Sigmoid colon (tissue), 7 donors: Measurements from ENCODE around the gene CD99L2. TPM values are rescaled to one million over a fixed set of nuclear protein-coding genes. Genes with fewer than 3 reads are reported as not detected.

Experiments
- DNase-seq: peaks from one replicate; pipeline ENCODE4 v3.0.0-alpha.2; 2019
- H3K27ac ChIP-seq, 4 donors: fragments of 200-600 bp; sonication (generic); one replicate each; pipeline ENCODE4 v1.5.1; 2016 to 2019; ENCODE audit warnings: mild to moderate bottlenecking in 1 of 4
- H3K27me3 ChIP-seq, 3 donors: fragments of 200-600 bp; sonication (generic); one replicate each; pipeline ENCODE4 v1.5.1; 2019; ENCODE audit warnings: mild to moderate bottlenecking in 1 of 3
- H3K36me3 ChIP-seq, 4 donors: fragments of 200-600 bp; sonication (generic); one replicate each; pipeline ENCODE4 v1.5.1; 2016 to 2019
- H3K4me1 ChIP-seq, 4 donors: fragments of 200-600 bp; sonication (generic); one replicate each; pipeline ENCODE4 v1.5.1; 2017 to 2019
- H3K4me3 ChIP-seq, 4 donors: fragments of 200-600 bp; sonication (generic); one replicate each; pipeline ENCODE4 v1.5.1; 2017 to 2019; ENCODE audit warnings: mild to moderate bottlenecking in 2 of 4, moderate library complexity in 1 of 4
- H3K9me3 ChIP-seq, 4 donors: fragments of 200-600 bp in 3 of 4; sonication (generic) in 3 of 4; one replicate each; pipeline versions ENCODE4 v1.5.1 to v1.6.1; 2013 to 2019
- CTCF ChIP-seq, 4 experiments: fragments of 450-650 bp in 3 of 4; fragments of 200-600 bp in 1 of 4; IDR thresholded peaks; one replicate each; pipeline ENCODE4 v1.5.1; 2016 to 2019; ENCODE audit warnings: antibody characterized with exemption in 4 of 4, mild to moderate bottlenecking in 3 of 4, moderate library complexity in 2 of 4
- EP300 ChIP-seq, 4 donors: sonication (generic); formaldehyde crosslinking; IDR thresholded peaks; one replicate each; pipeline ENCODE4 v1.6.1; 2017; ENCODE audit warnings: antibody characterized with exemption in 4 of 4
- POLR2A ChIP-seq, 2 donors: fragments of 450-650 bp; IDR thresholded peaks; one replicate each; pipeline ENCODE4 v1.6.1; 2016; ENCODE audit warnings: antibody characterized with exemption in 2 of 2, mild to moderate bottlenecking in 2 of 2, moderate library complexity in 2 of 2
- POLR2AphosphoS5 ChIP-seq, 4 donors: sonication (generic); formaldehyde crosslinking; IDR thresholded peaks; one replicate each; pipeline ENCODE4 v1.6.1; 2017; ENCODE audit warnings: antibody characterized with exemption in 4 of 4
- WGBS, 2 donors: extraction: QIAGEN DNeasy Blood & Tissue Kit; methylation state at CpG; one replicate each; pipeline ENCODE4 v1.1.7; 2013; 5-methylcytosine and 5-hydroxymethylcytosine counted together
- intact Hi-C: fragments of 100-400 bp; cut with DNase I; formaldehyde crosslinking; loops from one replicate; pipeline ENCODE4 v1.15.1; 2023
- polyA plus RNA-seq, 3 donors: library from polyadenylated mRNA; stranded (reverse); fragments of 200-250 nt; gene quantifications; one replicate each; pipeline ENCODE4 v1.2.3, GENCODE V29; 2013
- total RNA-seq, 4 donors: library from RNA; depleted of rRNA; stranded (reverse); fragments of >200 nt; gene quantifications; one replicate each; pipeline ENCODE4 v1.1.0, GENCODE V29; 2016
- donor health status: healthy with polysubstance abuse.
- donor health status: Bipolar disorder and iron deficiency.
- donor health status: healthy.

The CD99L2 gene
- total and polyA plus RNA-seq, 7 donors, result 4.8 to 62.6 (median 55.8) TPM

- H3K9me3 ChIP-seq, result no peaks in the 10 kb centered on the region
- no peak for DNase-seq
- H3K4me1 ChIP-seq, result no peaks in the 10 kb centered on the region
- peaks cover 0 to 10% (median 0%) of the 10 kb centered on the region in 4 donors for H3K36me3 ChIP-seq
- no peaks in the 10 kb centered on the region for H3K27me3 ChIP-seq
- intact Hi-C loops, result no loop called here
- WGBS, 2 donors, result 85 to 91% methylated on average over 8 of the region's 8 CpGs
- no peak overlapping the region for H3K4me3 ChIP-seq
- TF ChIP-seq EP300 (IDR thresholded peaks at IDR 0.05), result no peak
- H3K27ac ChIP-seq, result no peak overlapping the region
Measured at GRCh38 chrX:150761819-150762216, 136.7 kb downstream of the CD99L2 start.

- H3K9me3 ChIP-seq, result no peaks in the 10 kb centered on the region
- no peaks in the 10 kb centered on the region for H3K4me1 ChIP-seq
- H3K27me3 ChIP-seq, result no peaks in the 10 kb centered on the region
- intact Hi-C loops, result no loop called here
- H3K27ac ChIP-seq, result no peak overlapping the region
- no peak for TF ChIP-seq CTCF (IDR thresholded peaks at IDR 0.05)
- no peak for TF ChIP-seq POLR2AphosphoS5 (IDR thresholded peaks at IDR 0.05)
- TF ChIP-seq EP300 (IDR thresholded peaks at IDR 0.05), result no peak
- TF ChIP-seq POLR2A (IDR thresholded peaks at IDR 0.05), result no peak
- H3K4me3 ChIP-seq, result no peak overlapping the region
- 75 to 83% methylated on average over 7 of the region's 7 CpGs for WGBS, 2 donors
- no peak for DNase-seq
- peaks cover 0 to 11% (median 0%) of the 10 kb centered on the region in 4 donors for H3K36me3 ChIP-seq
Measured at GRCh38 chrX:150761176-150761818, 137.2 kb downstream of the CD99L2 start.

- H3K36me3 ChIP-seq, result peaks cover 0 to 16% (median 0%) of the 10 kb centered on the region in 4 donors
- WGBS, 2 donors, result 89 to 93% methylated on average over 22 of the region's 22 CpGs
- no peaks in the 10 kb centered on the region for H3K27me3 ChIP-seq
- no peaks in the 10 kb centered on the region for H3K9me3 ChIP-seq
- TF ChIP-seq POLR2A (IDR thresholded peaks at IDR 0.05), result no peak
- TF ChIP-seq CTCF (IDR thresholded peaks at IDR 0.05), result no peak
- no peak for TF ChIP-seq POLR2AphosphoS5 (IDR thresholded peaks at IDR 0.05)
- no peak for TF ChIP-seq EP300 (IDR thresholded peaks at IDR 0.05)
- H3K27ac ChIP-seq, result no peak overlapping the region
- no peak for DNase-seq
- intact Hi-C loops, result no loop called here
- no peaks in the 10 kb centered on the region for H3K4me1 ChIP-seq
- H3K4me3 ChIP-seq, result no peak overlapping the region
Measured at GRCh38 chrX:150759568-150760416, 138.7 kb downstream of the CD99L2 start.

GRCh38 chrX:150757371-150757770, 141.1 kb downstream of the CD99L2 start:
- intact Hi-C loops, result no loop called here
- TF ChIP-seq POLR2A (IDR thresholded peaks at IDR 0.05) (no peak), EP300 (IDR thresholded peaks at IDR 0.05) (no peak), CTCF (IDR thresholded peaks at IDR 0.05) (no peak), POLR2AphosphoS5 (IDR thresholded peaks at IDR 0.05) (no peak)
- Histone ChIP-seq H3K27me3 (no peaks in the 10 kb centered on the region), H3K9me3 (no peaks in the 10 kb centered on the region), H3K4me3 (no peak overlapping the region), H3K36me3 (peaks cover 0 to 24% (median 0%) of the 10 kb centered on the region in 4 donors), H3K4me1 (no peaks in the 10 kb centered on the region), H3K27ac (no peak overlapping the region)
- WGBS, 2 donors, result 97 to 98% methylated on average over 5 of the region's 5 CpGs
- no peak for DNase-seq

GRCh38 chrX:150753968-150754367, 144.5 kb downstream of the CD99L2 start:
- no peak overlapping the region for H3K4me3 ChIP-seq
- no peak for DNase-seq
- no peaks in the 10 kb centered on the region for H3K9me3 ChIP-seq
- no peaks in the 10 kb centered on the region for H3K4me1 ChIP-seq
- no peaks in the 10 kb centered on the region for H3K27me3 ChIP-seq
- intact Hi-C loops, result no loop called here
- TF ChIP-seq POLR2AphosphoS5 (IDR thresholded peaks at IDR 0.05), result no peak
- H3K36me3 ChIP-seq, result peaks cover 0 to 34% (median 2%) of the 10 kb centered on the region in 4 donors
- WGBS, 2 donors, result 98 to 99% methylated on average over 4 of the region's 4 CpGs
- no peak overlapping the region for H3K27ac ChIP-seq
